HepG2 (cell line): Measurements from ENCODE around the gene SCFD2. TPM values are rescaled to one million over a fixed set of nuclear protein-coding genes. Genes with fewer than 3 reads are reported as not detected.

Experiments used
- ATAC-seq: fragments of 200-7000 bp; cut with Tn5 transposase; 3 replicates; pipeline ENCODE4 v1.9.1; 2020; ENCODE audit warnings: mild to moderate bottlenecking, moderate library complexity
- BruUV-seq: library from RNA; stranded (reverse); fragments of 400-500 nt; replicated peaks from 2 replicates; lab custom pipeline; 2021; lab: Mats Ljungman, UMichigan
- CTCF ChIA-PET: fragments of 300-600 bp; formaldehyde crosslinking; extraction: SDS; loops from one replicate; lab custom pipeline; 2021; ENCODE audit warnings: low total read pairs, inconsistent platforms, low intra/inter-chr PET ratio; lab: Yijun Ruan, JAX
- POLR2A ChIA-PET: fragments of 350-600 bp; sonication (Branson Sonifier 250); formaldehyde crosslinking; loops from one replicate; lab custom pipeline; 2020; ENCODE audit warnings: antibody characterized with exemption, inconsistent platforms; lab: Yijun Ruan, JAX
- DNase-seq: peaks from one replicate; pipeline ENCODE4 v3.0.0-alpha.2; 2015; ENCODE audit warnings: low spot score
- FAIRE-seq: peaks from 3 replicates; lab custom pipeline; 2011; peaks lifted over from hg19 to GRCh38; lab: Jason Lieb, UNC
- H2AFZ ChIP-seq: one replicate; pipeline ENCODE4 v1.6.1; 2011; ENCODE audit warnings: low read length, inconsistent platforms
- H3K27ac ChIP-seq: fragments of 300-600 bp; 3 replicates; pipeline ENCODE4 v1.8.0; 2011; ENCODE audit warnings: mixed run types, mild to moderate bottlenecking, mixed read lengths, low read length, inconsistent platforms; ENCODE audit not compliant: insufficient read depth; ENCODE audit errors: extremely low read length
- H3K27me3 ChIP-seq, 2 experiments: fragments of 200-600 bp in 1 of 2; 2 replicates in 1 of 2; 3 replicates in 1 of 2; pipeline versions ENCODE4 v1.6.0 to v1.8.0; 2011; ENCODE audit warnings: low read length in 2 of 2, mild to moderate bottlenecking in 2 of 2, moderate library complexity in 2 of 2, inconsistent platforms in 1 of 2; ENCODE audit not compliant: insufficient read depth in 2 of 2, control insufficient read depth in 1 of 2
- H3K36me3 ChIP-seq, 2 experiments: fragments of 200-600 bp in 1 of 2; replicated peaks in 1 of 2; 2 replicates in 1 of 2; 3 replicates in 1 of 2; pipeline versions ENCODE4 v1.5.1 to v1.8.0; 2011; ENCODE audit warnings: low read length in 2 of 2, inconsistent platforms in 1 of 2; ENCODE audit not compliant: insufficient read depth in 2 of 2, control insufficient read depth in 1 of 2
- H3K4me1 ChIP-seq: 2 replicates; pipeline ENCODE4 v1.5.1; 2012; ENCODE audit warnings: low read length, inconsistent platforms; ENCODE audit not compliant: insufficient read depth
- H3K4me2 ChIP-seq: 2 replicates; pipeline ENCODE4 v1.6.0; 2011; ENCODE audit warnings: low read depth, low read length, inconsistent platforms
- H3K4me3 ChIP-seq, 3 experiments: fragments of 200-600 bp in 1 of 3; sonication (generic), shearing (Covaris generic) in 1 of 3; replicated peaks in 1 of 3; 2 replicates each; pipeline ENCODE4 v1.5.1; 2011 to 2016; ENCODE audit warnings: low read length in 3 of 3, inconsistent platforms in 2 of 3, low read depth in 2 of 3, mild to moderate bottlenecking in 2 of 3, control low read depth in 1 of 3, mixed read lengths in 1 of 3; ENCODE audit not compliant: insufficient read depth in 1 of 3
- H3K79me2 ChIP-seq: one replicate; pipeline ENCODE4 v1.6.1; 2011; ENCODE audit warnings: low read length, inconsistent platforms; ENCODE audit not compliant: insufficient read depth
- H3K9ac ChIP-seq: 2 replicates; pipeline ENCODE4 v1.6.0; 2011; ENCODE audit warnings: mild to moderate bottlenecking, low read depth, low read length, inconsistent platforms; ENCODE audit not compliant: insufficient read depth
- H3K9me3 ChIP-seq: 2 replicates; pipeline ENCODE4 v1.5.1; 2012; ENCODE audit warnings: mild to moderate bottlenecking, low read length
- H4K20me1 ChIP-seq: 2 replicates; pipeline ENCODE4 v1.6.0; 2011; ENCODE audit warnings: inconsistent platforms, mild to moderate bottlenecking, low read length, moderate library complexity; ENCODE audit not compliant: insufficient read depth
- HCFC1 ChIP-seq: fragments of 150-350 bp; IDR thresholded peaks from 2 replicates; pipeline ENCODE4 v1.6.1; 2014; ENCODE audit warnings: low read depth, low read length
- HNRNPH1 ChIP-seq: fragments of 200-400 bp; formaldehyde crosslinking; optimal IDR thresholded peaks from 2 replicates; pipeline ENCODE3; 2017; ENCODE audit warnings: mild to moderate bottlenecking, low read depth, low read length
- WGBS: methylation state at CpG from one replicate; pipeline ENCODE4 v1.1.6; 2017; ENCODE audit warnings: low lambda C conversion rate; 5-methylcytosine and 5-hydroxymethylcytosine counted together
- in situ Hi-C: cut with HindIII; loops from 2 replicates; pipeline ENCODE4 v1.10.0; 2017; ENCODE audit warnings: low pct_unique_long_range_greater_than_20kb; ENCODE audit not compliant: extremely low pct_ligation_motif_present
- intact Hi-C: fragments of 100-400 bp; cut with micrococcal nuclease; formaldehyde crosslinking; loops from one replicate; pipeline ENCODE4 v1.10.0; 2022; ENCODE audit not compliant: unreplicated experiment
- polyA plus RNA-seq, 8 experiments: library from polyadenylated mRNA; depleted of rRNA in 3 of 8; stranded (reverse) in 7 of 8; unstranded in 1 of 8; fragments of >200 nt; fragmentation: Illumina TruSeq in 4 of 8; extraction: Trizol in 4 of 8; gene quantifications; 2 replicates each; pipeline versions ENCODE4 v1.2.1 to v1.2.3, GENCODE V29; 2011 to 2016; ENCODE audit warnings: low read depth in 4 of 8, missing spikeins in 1 of 8, mixed read lengths in 1 of 8; ENCODE audit not compliant: insufficient read depth in 1 of 8
- total RNA-seq, 5 experiments: library from RNA; depleted of rRNA; stranded (reverse); fragments of >200 nt; fragmentation: Illumina TruSeq; extraction: Trizol; gene quantifications; 2 replicates each; pipeline ENCODE4 v1.2.3, GENCODE V29; 2016; ENCODE audit warnings: low read depth in 1 of 5
- TF ChIP-seq, protein P1 (sequence below), 2 experiments: IDR thresholded peaks; 2 replicates each; pipeline ENCODE4 v1.6.1; 2011 to 2012; ENCODE audit warnings: low read length in 2 of 2, borderline replicate concordance in 1 of 2, low read depth in 1 of 2, mild to moderate bottlenecking in 1 of 2, moderate library complexity in 1 of 2
- TF ChIP-seq, protein P2 (sequence below), 2 experiments: fragments of 450-650 bp in 1 of 2; sonication (generic) in 1 of 2; formaldehyde crosslinking in 1 of 2; IDR thresholded peaks; 2 replicates each; pipeline versions ENCODE4 v1.6.1 to v1.8.0; 2016 to 2022; ENCODE audit warnings: antibody characterized with exemption in 1 of 2, mild to moderate bottlenecking in 1 of 2, missing genetic modification reagents in 1 of 2

The SCFD2 gene
- total and polyA plus RNA-seq, 2 of the 13 experiments (the other 11 are each of a cell fraction or from before 2014, with no cell fraction given): 4.6 to 15.6 TPM

DNA sequence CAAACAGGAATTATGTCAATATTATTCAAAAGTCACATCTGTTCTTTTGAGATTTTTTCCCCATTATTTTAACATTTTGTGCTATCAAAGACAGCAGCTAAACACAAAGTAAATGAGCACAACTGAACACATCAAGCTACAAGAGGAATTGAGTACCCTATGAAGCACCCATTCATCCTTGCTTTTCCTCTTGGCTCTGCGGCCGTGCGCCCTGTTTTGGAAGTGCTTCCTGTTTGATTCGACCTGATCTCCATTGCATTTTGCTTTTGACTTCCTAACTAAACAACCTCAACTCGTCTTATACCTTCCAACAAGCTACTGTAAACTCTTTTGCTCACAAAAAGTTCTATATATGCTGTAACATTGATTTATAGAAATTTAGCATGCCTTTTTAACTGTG, 85.0 kb downstream of the SCFD2 start (continued):
- TF ChIP-seq, protein P1, sequence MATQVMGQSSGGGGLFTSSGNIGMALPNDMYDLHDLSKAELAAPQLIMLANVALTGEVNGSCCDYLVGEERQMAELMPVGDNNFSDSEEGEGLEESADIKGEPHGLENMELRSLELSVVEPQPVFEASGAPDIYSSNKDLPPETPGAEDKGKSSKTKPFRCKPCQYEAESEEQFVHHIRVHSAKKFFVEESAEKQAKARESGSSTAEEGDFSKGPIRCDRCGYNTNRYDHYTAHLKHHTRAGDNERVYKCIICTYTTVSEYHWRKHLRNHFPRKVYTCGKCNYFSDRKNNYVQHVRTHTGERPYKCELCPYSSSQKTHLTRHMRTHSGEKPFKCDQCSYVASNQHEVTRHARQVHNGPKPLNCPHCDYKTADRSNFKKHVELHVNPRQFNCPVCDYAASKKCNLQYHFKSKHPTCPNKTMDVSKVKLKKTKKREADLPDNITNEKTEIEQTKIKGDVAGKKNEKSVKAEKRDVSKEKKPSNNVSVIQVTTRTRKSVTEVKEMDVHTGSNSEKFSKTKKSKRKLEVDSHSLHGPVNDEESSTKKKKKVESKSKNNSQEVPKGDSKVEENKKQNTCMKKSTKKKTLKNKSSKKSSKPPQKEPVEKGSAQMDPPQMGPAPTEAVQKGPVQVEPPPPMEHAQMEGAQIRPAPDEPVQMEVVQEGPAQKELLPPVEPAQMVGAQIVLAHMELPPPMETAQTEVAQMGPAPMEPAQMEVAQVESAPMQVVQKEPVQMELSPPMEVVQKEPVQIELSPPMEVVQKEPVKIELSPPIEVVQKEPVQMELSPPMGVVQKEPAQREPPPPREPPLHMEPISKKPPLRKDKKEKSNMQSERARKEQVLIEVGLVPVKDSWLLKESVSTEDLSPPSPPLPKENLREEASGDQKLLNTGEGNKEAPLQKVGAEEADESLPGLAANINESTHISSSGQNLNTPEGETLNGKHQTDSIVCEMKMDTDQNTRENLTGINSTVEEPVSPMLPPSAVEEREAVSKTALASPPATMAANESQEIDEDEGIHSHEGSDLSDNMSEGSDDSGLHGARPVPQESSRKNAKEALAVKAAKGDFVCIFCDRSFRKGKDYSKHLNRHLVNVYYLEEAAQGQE (IDR thresholded peaks at IDR 0.05; ENCODE audit: borderline replicate concordance in 1 of 2, low read depth in 1 of 2, low read length in 2 of 2): no peak
- TF ChIP-seq HNRNPH1: no peak

DNA sequence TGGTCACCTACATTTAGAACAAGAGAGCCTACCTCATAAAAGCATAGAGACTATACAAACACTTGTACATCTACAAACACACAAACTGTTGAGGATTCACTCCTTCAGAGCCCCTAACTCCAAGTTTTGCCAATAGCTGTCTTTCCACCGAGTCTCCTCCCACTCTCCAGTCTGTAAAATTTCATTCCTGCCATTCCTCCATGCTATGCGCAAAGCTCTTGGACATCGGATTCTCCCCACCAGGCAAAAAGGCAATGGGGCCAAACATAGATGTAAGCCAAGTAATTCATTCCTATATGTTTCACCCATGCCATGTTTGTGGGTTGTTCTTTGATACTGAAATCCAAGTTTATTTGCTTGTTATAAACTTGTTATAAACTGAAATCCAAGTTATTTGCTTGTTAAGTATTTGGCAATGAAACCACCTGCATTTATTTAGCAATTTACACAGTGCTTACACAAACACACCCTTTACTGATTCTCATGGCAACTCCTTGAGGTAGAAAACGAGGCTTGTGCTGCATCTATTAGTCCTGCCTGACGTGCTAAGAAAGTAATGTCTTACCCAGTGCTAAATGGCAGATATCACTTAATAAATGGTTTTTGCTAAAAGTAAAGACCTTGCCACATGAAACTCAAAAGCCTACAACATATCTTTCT, 91.1 kb downstream of the SCFD2 start:
- TF ChIP-seq HCFC1: no peak
- TF ChIP-seq, protein P2, sequence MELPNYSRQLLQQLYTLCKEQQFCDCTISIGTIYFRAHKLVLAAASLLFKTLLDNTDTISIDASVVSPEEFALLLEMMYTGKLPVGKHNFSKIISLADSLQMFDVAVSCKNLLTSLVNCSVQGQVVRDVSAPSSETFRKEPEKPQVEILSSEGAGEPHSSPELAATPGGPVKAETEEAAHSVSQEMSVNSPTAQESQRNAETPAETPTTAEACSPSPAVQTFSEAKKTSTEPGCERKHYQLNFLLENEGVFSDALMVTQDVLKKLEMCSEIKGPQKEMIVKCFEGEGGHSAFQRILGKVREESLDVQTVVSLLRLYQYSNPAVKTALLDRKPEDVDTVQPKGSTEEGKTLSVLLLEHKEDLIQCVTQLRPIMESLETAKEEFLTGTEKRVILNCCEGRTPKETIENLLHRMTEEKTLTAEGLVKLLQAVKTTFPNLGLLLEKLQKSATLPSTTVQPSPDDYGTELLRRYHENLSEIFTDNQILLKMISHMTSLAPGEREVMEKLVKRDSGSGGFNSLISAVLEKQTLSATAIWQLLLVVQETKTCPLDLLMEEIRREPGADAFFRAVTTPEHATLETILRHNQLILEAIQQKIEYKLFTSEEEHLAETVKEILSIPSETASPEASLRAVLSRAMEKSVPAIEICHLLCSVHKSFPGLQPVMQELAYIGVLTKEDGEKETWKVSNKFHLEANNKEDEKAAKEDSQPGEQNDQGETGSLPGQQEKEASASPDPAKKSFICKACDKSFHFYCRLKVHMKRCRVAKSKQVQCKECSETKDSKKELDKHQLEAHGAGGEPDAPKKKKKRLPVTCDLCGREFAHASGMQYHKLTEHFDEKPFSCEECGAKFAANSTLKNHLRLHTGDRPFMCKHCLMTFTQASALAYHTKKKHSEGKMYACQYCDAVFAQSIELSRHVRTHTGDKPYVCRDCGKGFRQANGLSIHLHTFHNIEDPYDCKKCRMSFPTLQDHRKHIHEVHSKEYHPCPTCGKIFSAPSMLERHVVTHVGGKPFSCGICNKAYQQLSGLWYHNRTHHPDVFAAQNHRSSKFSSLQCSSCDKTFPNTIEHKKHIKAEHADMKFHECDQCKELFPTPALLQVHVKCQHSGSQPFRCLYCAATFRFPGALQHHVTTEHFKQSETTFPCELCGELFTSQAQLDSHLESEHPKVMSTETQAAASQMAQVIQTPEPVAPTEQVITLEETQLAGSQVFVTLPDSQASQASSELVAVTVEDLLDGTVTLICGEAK (IDR thresholded peaks at IDR 0.05): no peak
- TF ChIP-seq, protein P2 (CRISPR knock-in tag; IDR thresholded peaks at IDR 0.05): no peak
- Histone ChIP-seq H4K20me1 (no peaks in the 10 kb centered on the region), H3K79me2 (no peaks in the 10 kb centered on the region), H3K9ac (no peak overlapping the region), H3K36me3 (no peaks in the 10 kb centered on the region), H3K4me1 (no peaks in the 10 kb centered on the region), H3K9me3 (no peaks in the 10 kb centered on the region), H3K4me2 (no peak overlapping the region), H3K27ac (no peak overlapping the region), H2AFZ (no peak overlapping the region), H3K27me3 (no peaks in the 10 kb centered on the region), H3K4me3 (no peak overlapping the region)
- ChIA-PET CTCF (no interaction called here), POLR2A (no interaction called here)
- intact Hi-C loops (no loop called here), in situ Hi-C loops (no loop called here)
- no TSS peak for BruUV-seq
- 93% methylated on average over 5 of the region's 5 CpGs for WGBS
- DNase-seq (no peak), ATAC-seq (no peak), FAIRE-seq (no peak)
